ENCODE results near the gene ATP2B2.

The ATP2B2 gene

DNA sequence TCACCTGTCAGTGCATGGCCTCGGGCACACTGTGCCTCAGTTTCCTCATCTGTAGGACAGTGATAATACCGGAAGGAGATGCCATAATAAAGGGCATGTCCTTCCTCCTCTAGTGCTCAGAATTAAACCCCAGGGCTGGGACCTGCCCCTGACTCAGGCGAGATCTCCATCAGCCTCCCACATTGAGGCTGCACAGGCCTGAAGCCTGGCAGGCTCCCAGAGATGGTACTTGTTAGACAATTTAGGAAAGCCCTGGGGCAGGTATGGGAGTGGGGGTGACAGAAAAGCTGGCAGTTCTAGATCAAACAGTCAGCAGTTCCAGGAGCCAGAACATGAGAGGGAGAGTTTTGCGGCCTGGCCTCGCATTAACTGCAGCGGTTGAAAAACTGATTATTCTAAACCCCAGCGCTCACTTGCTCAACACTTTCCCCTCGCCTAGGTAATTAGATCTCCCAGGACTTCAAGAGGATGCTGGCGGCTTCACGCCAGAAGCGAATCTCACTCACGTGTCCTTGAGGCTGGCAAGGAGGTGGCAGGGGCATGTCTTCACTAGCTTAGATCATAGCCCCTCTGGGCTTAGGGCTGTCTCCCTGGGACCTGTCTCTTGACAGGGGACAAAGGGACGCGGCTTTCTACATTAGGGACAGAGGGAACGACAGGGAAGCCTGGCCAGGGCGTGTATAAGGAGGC, 73.1 kb downstream of the ATP2B2 start:
- no peak overlapping the region for H2BK12ac ChIP-seq (ENCODE audit: low read length)
- WGBS (ENCODE audit: extremely low coverage, insufficient coverage, insufficient read length) = no CpG with 5 or more reads among the region's 16 CpGs
- H2BK120ac ChIP-seq (ENCODE audit: insufficient read depth, low read length, poor library complexity) = no peak overlapping the region

DNA sequence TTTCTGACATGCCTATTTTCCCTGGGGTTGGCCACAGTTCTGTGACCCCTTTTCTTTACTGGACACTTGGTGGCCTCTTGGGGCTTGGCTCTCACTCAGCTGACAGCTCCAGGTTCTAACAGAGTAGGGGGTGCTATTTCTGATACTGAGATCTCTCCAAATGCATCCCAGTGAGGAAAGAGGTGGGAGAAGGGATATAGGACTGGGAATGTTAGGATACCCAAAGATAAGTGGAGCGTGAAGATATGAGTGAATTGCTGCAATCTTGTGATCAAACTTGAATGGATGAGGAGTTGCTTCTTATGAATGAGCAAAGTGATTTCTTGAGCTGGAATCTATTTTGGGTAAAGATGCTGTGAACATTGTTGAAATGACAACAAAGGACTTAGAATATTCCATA, 74.6 kb downstream of the ATP2B2 start:
- H3K9ac ChIP-seq (ENCODE audit: low read length) = no peak overlapping the region
- no peak overlapping the region for H4K8ac ChIP-seq (ENCODE audit: low read depth, low read length)
- no peak overlapping the region for H4K91ac ChIP-seq (ENCODE audit: low read depth, low read length)
- H3K36me3 ChIP-seq (ENCODE audit: control insufficient read depth in 1 of 2, insufficient read depth in 2 of 2, low read length in 2 of 2) = no peaks in the 10 kb centered on the region
- no peak overlapping the region for H4K12ac ChIP-seq (ENCODE audit: low read depth, low read length)
- H2AK5ac ChIP-seq (ENCODE audit: low read length) = no peak overlapping the region
- H3K4me2 ChIP-seq (ENCODE audit: low read length) = no peak overlapping the region
- H3K9me3 ChIP-seq (ENCODE audit: insufficient read depth, low read depth, low read length) = no peaks in the 10 kb centered on the region
- H3K18ac ChIP-seq (ENCODE audit: low read length) = no peak overlapping the region
- H3K14ac ChIP-seq (ENCODE audit: low read length) = no peak overlapping the region
- no CpG with 5 or more reads among the region's 1 CpG for WGBS (ENCODE audit: extremely low coverage, insufficient coverage, insufficient read length)
- no peak overlapping the region for H2BK120ac ChIP-seq (ENCODE audit: insufficient read depth, low read length, poor library complexity)
- H3K4me3 ChIP-seq (ENCODE audit: low read depth, low read length) = no peak overlapping the region
- H3K4me1 ChIP-seq (ENCODE audit: control insufficient read depth in 1 of 2, insufficient read depth in 2 of 2, low read length in 2 of 2) = peaks cover 0 to 3% of the 10 kb centered on the region in 2 experiments
- no peak overlapping the region for H2BK5ac ChIP-seq (ENCODE audit: low read depth, low read length, poor library complexity)
- no peak overlapping the region for H2BK12ac ChIP-seq (ENCODE audit: low read length)
- DNase-seq = no peak
- no peak overlapping the region for H2AFZ ChIP-seq (ENCODE audit: insufficient read depth, low read length, poor library complexity)
- H3K27ac ChIP-seq (ENCODE audit: low read depth, low read length) = no peak overlapping the region
- H3K4ac ChIP-seq (ENCODE audit: low read depth, low read length) = no peak overlapping the region
- no peaks in the 10 kb centered on the region for H3K79me2 ChIP-seq (ENCODE audit: control insufficient read depth, insufficient read depth, low read length, poor library complexity)
- H3K27me3 ChIP-seq (ENCODE audit: insufficient read depth, low read length) = no peaks in the 10 kb centered on the region
- no peaks in the 10 kb centered on the region for H3K79me1 ChIP-seq (ENCODE audit: low read length)
- no peak overlapping the region for H3K23ac ChIP-seq (ENCODE audit: low read length)

More for the DNA sequence above, 73.1 kb downstream of the ATP2B2 start:
- no peak overlapping the region for H4K8ac ChIP-seq (ENCODE audit: low read depth, low read length)
- no peaks in the 10 kb centered on the region for H3K9me3 ChIP-seq (ENCODE audit: insufficient read depth, low read depth, low read length)
- H3K4me2 ChIP-seq (ENCODE audit: low read length) = no peak overlapping the region
- no peaks in the 10 kb centered on the region for H3K36me3 ChIP-seq (ENCODE audit: control insufficient read depth in 1 of 2, insufficient read depth in 2 of 2, low read length in 2 of 2)
- H3K4me3 ChIP-seq (ENCODE audit: low read depth, low read length) = no peak overlapping the region
- H2AFZ ChIP-seq (ENCODE audit: insufficient read depth, low read length, poor library complexity) = no peak overlapping the region
- no peak overlapping the region for H2AK5ac ChIP-seq (ENCODE audit: low read length)
- H3K9ac ChIP-seq (ENCODE audit: low read length) = no peak overlapping the region
- H2BK5ac ChIP-seq (ENCODE audit: low read depth, low read length, poor library complexity) = no peak overlapping the region
- no peak for DNase-seq
- no peak overlapping the region for H3K27ac ChIP-seq (ENCODE audit: low read depth, low read length)
- no peak overlapping the region for H4K12ac ChIP-seq (ENCODE audit: low read depth, low read length)
- no peaks in the 10 kb centered on the region for H3K79me1 ChIP-seq (ENCODE audit: low read length)
- H3K18ac ChIP-seq (ENCODE audit: low read length) = no peak overlapping the region
- H3K14ac ChIP-seq (ENCODE audit: low read length) = no peak overlapping the region
- H3K4me1 ChIP-seq (ENCODE audit: control insufficient read depth in 1 of 2, insufficient read depth in 2 of 2, low read length in 2 of 2) = peaks cover 0 to 3% of the 10 kb centered on the region in 2 experiments
- H3K27me3 ChIP-seq (ENCODE audit: insufficient read depth, low read length) = no peaks in the 10 kb centered on the region
- H3K23ac ChIP-seq (ENCODE audit: low read length) = no peak overlapping the region
- no peak overlapping the region for H3K4ac ChIP-seq (ENCODE audit: low read depth, low read length)
- no peaks in the 10 kb centered on the region for H3K79me2 ChIP-seq (ENCODE audit: control insufficient read depth, insufficient read depth, low read length, poor library complexity)
- no peak overlapping the region for H4K91ac ChIP-seq (ENCODE audit: low read depth, low read length)

DNA sequence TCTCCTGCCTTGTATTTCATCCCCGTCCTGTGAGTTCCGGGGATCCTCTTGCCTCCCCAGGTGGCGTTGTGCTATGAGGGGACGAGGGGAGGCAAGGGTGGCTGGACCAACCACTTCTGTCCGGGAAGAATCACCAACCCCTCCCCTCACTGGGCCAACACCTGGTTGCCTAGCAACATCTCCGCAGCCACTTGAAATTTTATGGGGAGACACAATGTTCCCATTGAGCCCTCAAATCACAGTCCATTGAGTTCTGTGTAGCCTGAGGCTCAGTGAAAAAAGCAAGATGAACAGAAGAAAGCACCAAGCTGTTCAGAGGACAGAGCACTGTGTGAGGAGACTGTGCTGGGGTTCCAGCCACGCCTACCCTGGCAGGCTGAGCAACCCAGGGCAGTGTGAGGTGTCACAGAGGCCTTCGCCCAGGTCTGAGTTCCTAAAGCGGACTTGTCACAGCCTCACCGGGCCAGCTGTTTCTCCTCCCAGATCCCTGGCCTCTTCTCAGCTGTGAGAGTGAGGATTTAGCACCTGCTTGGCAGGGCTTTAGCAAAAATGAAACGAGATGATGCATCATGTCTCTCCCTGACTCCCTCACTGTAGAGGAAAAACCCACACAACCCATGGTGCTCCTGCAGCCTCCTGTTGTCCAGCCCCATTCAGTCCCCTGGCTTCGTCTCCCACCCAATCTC, 76.8 kb downstream of the ATP2B2 start:
- Histone ChIP-seq H3K79me1 (ENCODE audit: low read length) (no peaks in the 10 kb centered on the region), H3K14ac (ENCODE audit: low read length) (no peak overlapping the region), H3K4me2 (ENCODE audit: low read length) (no peak overlapping the region), H3K4me3 (ENCODE audit: low read depth, low read length) (no peak overlapping the region), H4K12ac (ENCODE audit: low read depth, low read length) (no peak overlapping the region), H2AK5ac (ENCODE audit: low read length) (no peak overlapping the region), H2AFZ (ENCODE audit: insufficient read depth, low read length, poor library complexity) (no peak overlapping the region), H3K4me1 (ENCODE audit: control insufficient read depth in 1 of 2, insufficient read depth in 2 of 2, low read length in 2 of 2) (peaks cover 0 to 3% of the 10 kb centered on the region in 2 experiments), H3K36me3 (ENCODE audit: control insufficient read depth in 1 of 2, insufficient read depth in 2 of 2, low read length in 2 of 2) (no peaks in the 10 kb centered on the region), H3K18ac (ENCODE audit: low read length) (no peak overlapping the region), H2BK120ac (ENCODE audit: insufficient read depth, low read length, poor library complexity) (no peak overlapping the region), H2BK5ac (ENCODE audit: low read depth, low read length, poor library complexity) (no peak overlapping the region), H3K27ac (ENCODE audit: low read depth, low read length) (no peak overlapping the region), H3K9ac (ENCODE audit: low read length) (no peak overlapping the region), H3K27me3 (ENCODE audit: insufficient read depth, low read length) (no peaks in the 10 kb centered on the region), H4K8ac (ENCODE audit: low read depth, low read length) (no peak overlapping the region), H3K79me2 (ENCODE audit: control insufficient read depth, insufficient read depth, low read length, poor library complexity) (no peaks in the 10 kb centered on the region), H4K91ac (ENCODE audit: low read depth, low read length) (no peak overlapping the region), H3K9me3 (ENCODE audit: insufficient read depth, low read depth, low read length) (no peaks in the 10 kb centered on the region), H3K23ac (ENCODE audit: low read length) (no peak overlapping the region), H3K4ac (ENCODE audit: low read depth, low read length) (no peak overlapping the region), H2BK12ac (ENCODE audit: low read length) (no peak overlapping the region)
- WGBS (ENCODE audit: extremely low coverage, insufficient coverage, insufficient read length) = no CpG with 5 or more reads among the region's 12 CpGs
- DNase-seq = no peak

DNA sequence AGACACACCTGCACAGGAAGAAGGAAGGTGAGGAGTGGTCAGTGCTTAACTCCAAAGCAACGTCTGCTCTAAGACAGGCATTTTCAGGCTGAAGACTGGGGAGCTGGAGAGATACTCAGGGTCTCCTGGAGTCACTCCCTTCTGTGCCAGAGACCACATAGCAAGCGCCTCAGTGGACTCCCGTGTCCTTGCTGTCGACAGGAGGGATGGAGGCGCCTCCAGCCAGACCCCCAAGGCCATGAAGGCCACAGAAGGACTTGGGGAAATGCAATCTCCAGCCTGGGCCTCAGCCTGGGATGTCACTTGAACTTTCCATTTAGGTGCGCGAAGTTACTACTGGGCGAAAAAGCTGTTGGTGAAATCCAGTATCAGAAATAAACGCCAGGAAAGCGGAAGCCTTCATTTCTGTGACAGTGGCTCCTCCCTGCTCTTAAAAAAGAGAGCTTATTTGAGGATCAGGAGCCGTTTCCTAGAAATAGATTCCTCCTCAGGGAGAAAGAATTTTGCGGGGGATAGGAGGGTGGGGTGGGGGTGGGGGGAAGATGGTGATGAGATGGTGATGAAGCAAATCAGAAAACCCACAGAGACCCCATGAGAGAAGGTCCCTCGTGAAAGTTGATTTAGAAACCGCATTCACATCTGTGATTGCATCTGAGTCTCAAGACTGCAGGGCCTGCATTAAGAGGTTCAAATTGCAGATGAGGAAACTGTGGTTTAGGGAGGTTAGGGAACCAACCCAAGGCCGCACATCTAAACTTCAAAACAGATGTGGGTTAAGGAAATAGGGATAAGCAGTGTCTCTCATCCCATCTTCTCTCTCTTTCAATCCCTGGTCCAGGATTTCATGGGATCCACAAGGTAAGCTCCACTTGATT, 78.8 kb downstream of the ATP2B2 start:
- H3K27me3 ChIP-seq (ENCODE audit: insufficient read depth, low read length) = no peaks in the 10 kb centered on the region
- no peak overlapping the region for H3K4me2 ChIP-seq (ENCODE audit: low read length)
- no peak overlapping the region for H3K4me3 ChIP-seq (ENCODE audit: low read depth, low read length)
- no peaks in the 10 kb centered on the region for H3K79me1 ChIP-seq (ENCODE audit: low read length)
- no peak overlapping the region for H2BK12ac ChIP-seq (ENCODE audit: low read length)
- 100% methylated on average over 1 of the region's 15 CpGs for WGBS (ENCODE audit: extremely low coverage, insufficient coverage, insufficient read length)
- no peak overlapping the region for H2AK5ac ChIP-seq (ENCODE audit: low read length)
- no peaks in the 10 kb centered on the region for H3K4me1 ChIP-seq (ENCODE audit: control insufficient read depth in 1 of 2, insufficient read depth in 2 of 2, low read length in 2 of 2)
- no peak overlapping the region for H3K9ac ChIP-seq (ENCODE audit: low read length)
- no peak for DNase-seq
- H3K27ac ChIP-seq (ENCODE audit: low read depth, low read length) = no peak overlapping the region
- H4K8ac ChIP-seq (ENCODE audit: low read depth, low read length) = no peak overlapping the region
- H3K36me3 ChIP-seq (ENCODE audit: control insufficient read depth in 1 of 2, insufficient read depth in 2 of 2, low read length in 2 of 2) = no peaks in the 10 kb centered on the region
- no peak overlapping the region for H2BK120ac ChIP-seq (ENCODE audit: insufficient read depth, low read length, poor library complexity)
- no peak overlapping the region for H2BK5ac ChIP-seq (ENCODE audit: low read depth, low read length, poor library complexity)
- no peak overlapping the region for H4K91ac ChIP-seq (ENCODE audit: low read depth, low read length)
- H2AFZ ChIP-seq (ENCODE audit: insufficient read depth, low read length, poor library complexity) = no peak overlapping the region
- H4K12ac ChIP-seq (ENCODE audit: low read depth, low read length) = no peak overlapping the region
- no peak overlapping the region for H3K14ac ChIP-seq (ENCODE audit: low read length)
- H3K18ac ChIP-seq (ENCODE audit: low read length) = no peak overlapping the region
- H3K79me2 ChIP-seq (ENCODE audit: control insufficient read depth, insufficient read depth, low read length, poor library complexity) = no peaks in the 10 kb centered on the region
- H3K23ac ChIP-seq (ENCODE audit: low read length) = no peak overlapping the region
- no peaks in the 10 kb centered on the region for H3K9me3 ChIP-seq (ENCODE audit: insufficient read depth, low read depth, low read length)
- no peak overlapping the region for H3K4ac ChIP-seq (ENCODE audit: low read depth, low read length)
